IMR-90 (cell line): ENCODE data around the gene ARL9. TPM values are rescaled to one million over a fixed set of nuclear protein-coding genes. Genes with fewer than 3 reads are reported as not detected.
A peak's percentile ranks its signal among the peaks of the same experiment; 100 is the strongest.

Source experiments
- ATAC-seq: fragments of 200-7000 bp; cut with Tn5 transposase; 2 replicates; pipeline ENCODE4 v1.9.1; 2020; ENCODE audit warnings: low read depth, mild to moderate bottlenecking, moderate library complexity
- Bru-seq: library from RNA; stranded (reverse); fragments of 400-500 nt; gene quantifications from one replicate; lab custom pipeline; 2021; lab: Mats Ljungman, UMichigan
- BruChase-seq, 2 experiments: library from RNA; stranded (reverse); fragments of 400-500 nt; gene quantifications; one replicate each; lab custom pipeline; 2021; lab: Mats Ljungman, UMichigan
- BruUV-seq: library from RNA; stranded (reverse); fragments of 400-500 nt; replicated peaks from 2 replicates; lab custom pipeline; 2021; lab: Mats Ljungman, UMichigan
- CTCF ChIA-PET: fragments of 300-600 bp; formaldehyde crosslinking; extraction: SDS; loops from one replicate; lab custom pipeline; 2021; ENCODE audit warnings: antibody characterized with exemption; lab: Yijun Ruan, JAX
- POLR2A ChIA-PET: fragments of 300-600 bp; sonication (Branson Sonifier 250); formaldehyde crosslinking; loops from one replicate; lab custom pipeline; 2022; ENCODE audit warnings: antibody characterized with exemption; ENCODE audit not compliant: unreplicated experiment; lab: Charles Lee
- DNase-seq: peaks from one replicate; pipeline ENCODE4 v3.0.0; 2013
- H2AFZ ChIP-seq: replicated peaks from 2 replicates; pipeline ENCODE3; 2013; ENCODE audit warnings: low read length, mild to moderate bottlenecking; ENCODE audit not compliant: poor library complexity
- H2AK5ac ChIP-seq: 2 replicates; pipeline ENCODE4 v1.6.1; 2013; ENCODE audit warnings: low read depth, low read length, inconsistent platforms
- H2AK9ac ChIP-seq: replicated peaks from 2 replicates; pipeline ENCODE3; 2013; ENCODE audit warnings: mild to moderate bottlenecking, low read depth, low read length, moderate library complexity; ENCODE audit not compliant: poor library complexity
- H2BK120ac ChIP-seq: 2 replicates; pipeline ENCODE4 v1.6.1; 2013; ENCODE audit warnings: low read depth, low read length, inconsistent platforms
- H2BK15ac ChIP-seq: 3 replicates; pipeline ENCODE4 v1.6.1; 2013; ENCODE audit warnings: low read depth, low read length, inconsistent platforms
- H2BK20ac ChIP-seq: 2 replicates; pipeline ENCODE4 v1.6.1; 2013; ENCODE audit warnings: low read depth, mild to moderate bottlenecking, inconsistent platforms, low read length, moderate library complexity
- H2BK5ac ChIP-seq: 2 replicates; pipeline ENCODE4 v1.6.1; 2013; ENCODE audit warnings: mild to moderate bottlenecking, low read depth, low read length, inconsistent platforms; ENCODE audit not compliant: poor library complexity, severe bottlenecking
- H3K14ac ChIP-seq: replicated peaks from 2 replicates; pipeline ENCODE4 v1.6.1; 2013; ENCODE audit warnings: low read depth, low read length, inconsistent platforms
- H3K18ac ChIP-seq: 2 replicates; pipeline ENCODE4 v1.6.1; 2013; ENCODE audit warnings: low read depth, low read length, control low read depth
- H3K23ac ChIP-seq: 2 replicates; pipeline ENCODE4 v1.6.1; 2013; ENCODE audit warnings: low read depth, low read length, inconsistent platforms
- H3K27ac ChIP-seq: 2 replicates; pipeline ENCODE4 v1.5.1; 2013; ENCODE audit warnings: mild to moderate bottlenecking, control low read depth, low read length; ENCODE audit not compliant: insufficient read depth
- H3K27me3 ChIP-seq: 2 replicates; pipeline ENCODE4 v1.6.1; 2013; ENCODE audit warnings: low read length; ENCODE audit not compliant: control insufficient read depth, insufficient read depth
- H3K36me3 ChIP-seq: 2 replicates; pipeline ENCODE4 v1.6.1; 2013; ENCODE audit warnings: low read length, mixed read lengths; ENCODE audit not compliant: control insufficient read depth, insufficient read depth
- H3K4ac ChIP-seq: 2 replicates; pipeline ENCODE4 v1.6.1; 2013; ENCODE audit warnings: low read depth, low read length, inconsistent platforms
- H3K4me1 ChIP-seq: 2 replicates; pipeline ENCODE4 v1.6.1; 2013; ENCODE audit warnings: low read length, mixed read lengths; ENCODE audit not compliant: control insufficient read depth, insufficient read depth
- H3K4me2 ChIP-seq: 2 replicates; pipeline ENCODE4 v1.6.1; 2013; ENCODE audit warnings: low read depth, mild to moderate bottlenecking, control low read depth, low read length, moderate library complexity
- H3K4me3 ChIP-seq: 2 replicates; pipeline ENCODE4 v1.5.1; 2013; ENCODE audit warnings: low read depth, mild to moderate bottlenecking, control low read depth, low read length, moderate library complexity; ENCODE audit not compliant: insufficient read depth
- H3K56ac ChIP-seq: 2 replicates; pipeline ENCODE4 v1.6.1; 2013; ENCODE audit warnings: low read length, inconsistent platforms; ENCODE audit not compliant: insufficient read depth; ENCODE audit errors: extremely low read depth
- H3K79me1 ChIP-seq, 2 experiments: 2 replicates each; pipeline ENCODE4 v1.6.1; 2013; ENCODE audit warnings: low read length in 2 of 2, inconsistent platforms in 1 of 2, low read depth in 1 of 2
- H3K9ac ChIP-seq: 2 replicates; pipeline ENCODE4 v1.6.1; 2013; ENCODE audit warnings: low read depth, low read length, control low read depth
- H3K9me1 ChIP-seq: 2 replicates; pipeline ENCODE4 v1.6.1; 2013; ENCODE audit warnings: low read length, inconsistent platforms; ENCODE audit not compliant: insufficient read depth
- H3K9me3 ChIP-seq: 2 replicates; pipeline ENCODE4 v1.6.1; 2013; ENCODE audit warnings: low read length; ENCODE audit not compliant: control insufficient read depth, insufficient read depth
- H4K20me1 ChIP-seq: 2 replicates; pipeline ENCODE4 v1.6.1; 2013; ENCODE audit warnings: low read length, inconsistent platforms; ENCODE audit not compliant: insufficient read depth
- H4K5ac ChIP-seq: 2 replicates; pipeline ENCODE4 v1.6.1; 2013; ENCODE audit warnings: mild to moderate bottlenecking, low read depth, low read length, control low read depth
- H4K8ac ChIP-seq, 2 experiments: 2 replicates each; pipeline ENCODE4 v1.6.1; 2013; ENCODE audit warnings: low read depth in 2 of 2, low read length in 2 of 2, control low read depth in 1 of 2, inconsistent platforms in 1 of 2
- H4K91ac ChIP-seq: 2 replicates; pipeline ENCODE4 v1.6.1; 2013; ENCODE audit warnings: low read depth, low read length, inconsistent platforms; ENCODE audit not compliant: insufficient read depth
- BHLHE40 ChIP-seq: fragments of 150-350 bp; IDR thresholded peaks from 2 replicates; pipeline ENCODE4 v1.6.1; 2016; ENCODE audit warnings: mild to moderate bottlenecking, low read depth, low read length
- CEBPB ChIP-seq: IDR thresholded peaks from 2 replicates; pipeline ENCODE4 v1.6.1; 2012; ENCODE audit warnings: low read depth, low read length, improper control_type of control experiment
- CHD1 ChIP-seq: IDR thresholded peaks from 2 replicates; pipeline ENCODE4 v1.6.1; 2012; ENCODE audit warnings: low read depth, low read length, improper control_type of control experiment
- ELK1 ChIP-seq: fragments of 150-350 bp; IDR thresholded peaks from 2 replicates; pipeline ENCODE4 v1.6.1; 2016; ENCODE audit warnings: low read depth, mild to moderate bottlenecking, low read length, moderate library complexity, borderline replicate concordance
- MAFK ChIP-seq: IDR thresholded peaks from 2 replicates; pipeline ENCODE4 v1.6.1; 2012; ENCODE audit warnings: low read depth, low read length, improper control_type of control experiment
- MAZ ChIP-seq: IDR thresholded peaks from 2 replicates; pipeline ENCODE4 v1.6.1; 2012; ENCODE audit warnings: low read depth, mild to moderate bottlenecking, low read length, improper control_type of control experiment, moderate library complexity, borderline replicate concordance
- MXI1 ChIP-seq: IDR thresholded peaks from 2 replicates; pipeline ENCODE4 v1.6.1; 2012; ENCODE audit warnings: low read depth, mild to moderate bottlenecking, low read length, moderate library complexity, borderline replicate concordance
- NFE2L2 ChIP-seq: fragments of 150-350 bp; IDR thresholded peaks from 2 replicates; pipeline ENCODE4 v1.6.1; 2016; ENCODE audit warnings: low read depth, mild to moderate bottlenecking, low read length
- POLR2A ChIP-seq: IDR thresholded peaks from 2 replicates; pipeline ENCODE4 v1.6.1; 2012; ENCODE audit warnings: mild to moderate bottlenecking, low read depth, low read length
- RAD21 ChIP-seq: IDR thresholded peaks from 2 replicates; pipeline ENCODE4 v1.6.1; 2012; ENCODE audit warnings: low read length, improper control_type of control experiment
- RFX5 ChIP-seq: IDR thresholded peaks from 2 replicates; pipeline ENCODE4 v1.8.0; 2012; ENCODE audit warnings: low read depth, mild to moderate bottlenecking, low read length, moderate library complexity
- SMC3 ChIP-seq: fragments of 150-350 bp; IDR thresholded peaks from 2 replicates; pipeline ENCODE4 v1.6.1; 2016; ENCODE audit warnings: low read depth, mild to moderate bottlenecking, antibody characterized with exemption, low read length, moderate library complexity
- WGBS, 2 experiments: methylation state at CpG; one replicate each; pipeline versions ENCODE4 v1.1.5 to v1.1.7; 2013; ENCODE audit warnings: missing lambda C conversion rate in 2 of 2; ENCODE audit not compliant: insufficient read length in 1 of 2; ENCODE audit errors: extremely low coverage in 2 of 2; 5-methylcytosine and 5-hydroxymethylcytosine counted together
- dilution Hi-C: fragments of 300-500 bp; cut with HindIII; formaldehyde crosslinking; loops from one replicate; pipeline ENCODE4 v1.14.3; 2018; ENCODE audit warnings: low sequenced_read_pairs; ENCODE audit not compliant: unreplicated experiment
- in situ Hi-C: fragments of 300-500 bp; cut with MboI; formaldehyde crosslinking; loops from 3 replicates; pipeline ENCODE4 v1.14.3; 2019; ENCODE audit warnings: low sequenced_read_pairs, inconsistent platforms, mixed read lengths
- intact Hi-C: fragments of 100-400 bp; cut with micrococcal nuclease; formaldehyde crosslinking; loops from 2 replicates; pipeline ENCODE4 v1.10.0; 2022
- long read RNA-seq: library from polyadenylated mRNA; unstranded; transcript quantifications from one replicate; pipeline ENCODE4 v2.0.0, GENCODE V29; 2021; ENCODE audit not compliant: unreplicated experiment
- polyA plus RNA-seq, 3 experiments: library from polyadenylated mRNA; depleted of rRNA; stranded (reverse); fragments of >200 nt; gene quantifications; 2 replicates each; pipeline ENCODE4 v1.2.3, GENCODE V29; 2012; ENCODE audit warnings: low replicate concordance in 1 of 3
- total RNA-seq: library from RNA; depleted of rRNA; stranded (reverse); fragments of >200 nt; gene quantifications from 2 replicates; pipeline ENCODE4 v1.2.3, GENCODE V29; 2012; rRNA removed
- TF ChIP-seq, protein P1 (sequence below): conservative IDR thresholded peaks from 2 replicates; pipeline ENCODE4 v1.5.1; 2012; ENCODE audit warnings: mild to moderate bottlenecking, low read depth, low read length, improper control_type of control experiment

Gene ARL9
- total RNA-seq (0.18 and 0.28 TPM in 2 replicates), polyA plus RNA-seq (2012; rRNA removed) (0.49 and 0.51 TPM in 2 replicates), Bru-seq, nascent RNA (percentile 32 among the genes with signal in this experiment), BruChase-seq, experiment 1, labeled RNA remaining after a 6-hour chase (percentile 34 among the genes with signal in this experiment), BruChase-seq, experiment 2, labeled RNA remaining after a 2-hour chase (percentile 29 among the genes with signal in this experiment)
- polyA plus RNA-seq (2012; cell fraction: cytosol; rRNA removed) = 0.30 and 0.77 TPM in 2 replicates
- polyA plus RNA-seq (2012; cell fraction: nucleus; rRNA removed; ENCODE audit: low replicate concordance) = 0.03 and 0.44 TPM in 2 replicates
- long read RNA-seq = 0 reads

DNA sequence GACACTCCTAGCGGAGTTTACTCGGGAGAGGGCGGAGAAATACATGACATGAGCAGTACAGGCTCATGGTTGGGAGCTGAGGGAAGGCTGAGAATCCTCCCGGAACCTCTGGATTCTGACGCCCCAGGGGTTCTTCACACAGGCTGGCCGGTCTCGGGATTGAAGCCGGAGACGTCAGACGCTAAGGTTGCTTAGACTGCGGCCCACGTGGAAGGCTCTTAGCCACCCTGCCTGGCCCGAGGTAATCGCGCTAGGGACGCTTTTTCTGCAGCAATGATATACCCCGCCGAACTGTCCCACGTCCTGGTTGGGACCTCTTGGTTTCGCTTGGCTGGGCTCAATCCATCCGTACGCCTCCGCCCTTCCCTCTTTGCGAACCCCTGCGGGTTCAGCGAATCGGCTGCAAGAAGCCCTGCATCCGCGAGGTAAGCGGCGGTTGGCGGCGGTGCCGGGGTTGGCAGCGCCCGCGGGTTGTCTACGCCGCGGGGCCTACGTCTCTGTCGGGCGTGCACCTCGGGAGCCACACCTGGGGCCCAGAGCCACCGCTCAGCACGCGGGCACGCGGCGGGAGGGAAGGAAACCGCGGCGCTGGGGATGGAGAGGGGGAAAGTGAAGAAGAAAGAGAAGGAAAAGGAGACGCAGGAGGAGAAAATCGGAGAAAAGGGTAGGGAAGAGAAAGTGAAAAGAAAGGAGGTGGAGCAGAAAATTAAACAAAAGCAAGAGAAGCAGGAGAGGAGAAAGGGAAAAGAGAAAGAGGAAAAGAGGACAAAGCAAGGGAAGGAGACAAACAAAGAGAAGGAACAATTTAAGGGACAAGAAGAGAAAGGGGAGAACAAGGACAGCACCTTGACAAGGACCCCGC, at the start of gene ARL9:
TSS of gene ARL9 (plus strand) at position 523 of the 862 bp plus-strand sequence. CDS start at position 595, 72 bp downstream.
- H3K4me2 ChIP-seq = peak within 1 kb of the TSS; percentile 95
- no peak for TF ChIP-seq RFX5
- TF ChIP-seq CHD1 = no peak
- no peak for TF ChIP-seq MAZ
- TF ChIP-seq, protein P1, sequence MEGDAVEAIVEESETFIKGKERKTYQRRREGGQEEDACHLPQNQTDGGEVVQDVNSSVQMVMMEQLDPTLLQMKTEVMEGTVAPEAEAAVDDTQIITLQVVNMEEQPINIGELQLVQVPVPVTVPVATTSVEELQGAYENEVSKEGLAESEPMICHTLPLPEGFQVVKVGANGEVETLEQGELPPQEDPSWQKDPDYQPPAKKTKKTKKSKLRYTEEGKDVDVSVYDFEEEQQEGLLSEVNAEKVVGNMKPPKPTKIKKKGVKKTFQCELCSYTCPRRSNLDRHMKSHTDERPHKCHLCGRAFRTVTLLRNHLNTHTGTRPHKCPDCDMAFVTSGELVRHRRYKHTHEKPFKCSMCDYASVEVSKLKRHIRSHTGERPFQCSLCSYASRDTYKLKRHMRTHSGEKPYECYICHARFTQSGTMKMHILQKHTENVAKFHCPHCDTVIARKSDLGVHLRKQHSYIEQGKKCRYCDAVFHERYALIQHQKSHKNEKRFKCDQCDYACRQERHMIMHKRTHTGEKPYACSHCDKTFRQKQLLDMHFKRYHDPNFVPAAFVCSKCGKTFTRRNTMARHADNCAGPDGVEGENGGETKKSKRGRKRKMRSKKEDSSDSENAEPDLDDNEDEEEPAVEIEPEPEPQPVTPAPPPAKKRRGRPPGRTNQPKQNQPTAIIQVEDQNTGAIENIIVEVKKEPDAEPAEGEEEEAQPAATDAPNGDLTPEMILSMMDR = no peak
- no peak for TF ChIP-seq NFE2L2
- no peak for TF ChIP-seq CEBPB
- TF ChIP-seq POLR2A = no peak
- TF ChIP-seq MAFK = no peak
- no peak for TF ChIP-seq BHLHE40
- TF ChIP-seq MXI1 = no peak; the same call in none of the 2 replicates
- TF ChIP-seq RAD21 = no peak
- no peak for TF ChIP-seq SMC3
- TF ChIP-seq ELK1 = no peak

More for the DNA sequence above, at the start of gene ARL9:
- Histone ChIP-seq H3K14ac (peak within 1 kb of the TSS; percentile 15; the same call in 1 of the 2 replicates), H3K27me3 (no peaks in the 10 kb centered on the region), H3K4me3 (peak within 1 kb of the TSS; percentile 57), H4K8ac (peak within 1 kb of the TSS in 1 of 2 experiments; percentile 50; a peak in 1 of 4 replicates), H2BK5ac (no peak within 1 kb of the TSS), H3K4ac (peak within 1 kb of the TSS; percentile 81), H3K23ac (peak within 1 kb of the TSS; percentile 90), H3K9ac (peak within 1 kb of the TSS; percentile 45), H2AK5ac (no peak within 1 kb of the TSS), H3K27ac (no peak within 1 kb of the TSS), H4K20me1 (no peaks in the 10 kb centered on the region), H3K9me3 (no peaks in the 10 kb centered on the region), H3K9me1 (peaks cover 4% of the 10 kb centered on the region; the same call in 1 of the 2 replicates), H2BK15ac (no peak within 1 kb of the TSS), H3K79me1 (no peaks in the 10 kb centered on the region), H4K91ac (no peak within 1 kb of the TSS), H3K36me3 (peaks cover 8% of the 10 kb centered on the region), H2BK20ac (no peak within 1 kb of the TSS), H2AK9ac (peak within 1 kb of the TSS; percentile 89), H4K5ac (peak within 1 kb of the TSS; percentile 26; the same call in 1 of the 2 replicates), H3K18ac (no peak within 1 kb of the TSS; the same call in 1 of the 2 replicates), H2AFZ (peak within 1 kb of the TSS; percentile 92), H2BK120ac (no peak within 1 kb of the TSS), H3K56ac (no peak within 1 kb of the TSS), H3K4me1 (peaks cover 3% of the 10 kb centered on the region; the same call in 1 of the 2 replicates)
- ChIA-PET POLR2A (no interaction called here), CTCF (no interaction called here)
- intact Hi-C loops (loop anchor here (1.0 to 2.0 kb wide), 2 partner anchors 295 to 331 kb away; no protein-coding TSS in a partner anchor), dilution Hi-C loops (no loop called here), in situ Hi-C loops (no loop called here)
- 9% methylated on average over 14 of the region's 56 CpGs; no CpG with 5 or more reads in 1 of the 2 experiments for WGBS, 2 experiments
- BruUV-seq = no TSS peak
- DNase-seq (peak; percentile 40), ATAC-seq (peak; percentile 78)
